ENCODE measurements around the gene PGM1.

Gene PGM1

DNA sequence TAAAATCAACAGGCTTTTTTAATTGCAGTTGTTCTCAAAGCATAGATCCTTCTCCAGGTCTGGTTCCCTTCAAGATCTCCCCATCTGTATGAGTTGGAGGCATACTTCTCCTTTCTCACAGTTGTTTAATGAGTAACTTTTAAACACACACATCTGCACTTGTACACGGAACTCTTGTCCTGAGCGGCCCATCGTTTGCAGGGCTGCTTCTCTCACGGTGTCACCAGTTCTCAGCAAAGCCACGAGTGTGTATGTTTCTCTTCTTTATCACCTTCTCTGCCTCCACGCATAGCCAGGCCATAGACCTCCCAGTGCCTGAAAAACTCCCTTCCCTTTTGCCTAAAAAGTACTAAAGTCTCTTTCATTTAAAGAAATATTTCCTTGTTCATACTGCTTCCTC, 111.9 kb downstream of the PGM1 start:
- no peak for DNase-seq

DNA sequence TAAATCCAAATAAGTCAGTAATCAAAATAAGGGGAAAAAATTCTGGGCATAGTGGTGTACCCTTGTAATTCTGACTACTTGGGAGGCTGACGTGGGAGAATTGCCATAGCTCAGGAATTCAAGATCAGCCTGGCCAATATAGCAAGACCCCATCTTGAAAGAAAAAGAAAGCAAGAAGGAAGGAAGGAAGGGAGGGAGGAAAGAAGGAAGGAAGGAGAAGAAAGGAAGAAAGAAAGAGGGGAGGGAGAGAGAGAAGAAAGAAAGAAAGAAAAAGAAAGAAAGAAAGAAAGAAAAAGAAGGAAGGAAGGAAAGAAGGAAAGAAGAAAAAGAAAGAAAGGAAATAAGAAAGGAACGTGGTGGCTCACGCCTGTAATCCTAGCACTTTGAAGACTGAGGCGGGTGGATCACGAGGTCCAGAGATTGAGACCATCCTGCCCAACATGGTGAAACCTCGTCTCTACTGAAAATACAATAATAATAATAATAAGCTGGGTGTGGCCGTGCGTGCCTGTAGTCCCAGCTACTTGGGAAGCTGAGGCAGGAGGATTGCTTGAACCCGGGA, 116.1 kb downstream of the PGM1 start:
- no peak for DNase-seq
